Upper lobe of left lung (tissue), 6 donors: Measurements from ENCODE around the gene CISH. TPM values are rescaled to one million over a fixed set of nuclear protein-coding genes. Genes with fewer than 3 reads are reported as not detected.

Source experiments
- ATAC-seq, 2 donors: fragments of 200-7000 bp; cut with Tn5 transposase; one replicate each; pipeline ENCODE4 v1.9.1; 2022; ENCODE audit warnings: mild to moderate bottlenecking in 2 of 2, moderate library complexity in 2 of 2; ENCODE audit not compliant: low FRiP score in 2 of 2
- DNase-seq, 2 donors: peaks; one replicate each; pipeline ENCODE4 v3.0.0-alpha.2; 2019 to 2020
- H3K27ac ChIP-seq, 4 donors: fragments of 200-600 bp; sonication (generic); one replicate each; pipeline ENCODE4 v1.5.1; 2016 to 2019
- H3K27me3 ChIP-seq, 4 donors: fragments of 200-600 bp; sonication (generic); one replicate each; pipeline ENCODE4 v1.5.1; 2017 to 2019
- H3K36me3 ChIP-seq, 4 donors: fragments of 200-600 bp; sonication (generic); one replicate each; pipeline ENCODE4 v1.5.1; 2016 to 2019
- H3K4me1 ChIP-seq, 4 donors: fragments of 200-600 bp; sonication (generic); one replicate each; pipeline ENCODE4 v1.5.1; 2018 to 2019
- H3K4me3 ChIP-seq, 4 donors: fragments of 200-600 bp; sonication (generic); one replicate each; pipeline ENCODE4 v1.5.1; 2017 to 2019; ENCODE audit warnings: mild to moderate bottlenecking in 2 of 4, moderate library complexity in 1 of 4
- H3K9me3 ChIP-seq, 4 donors: fragments of 200-600 bp; sonication (generic); one replicate each; pipeline ENCODE4 v1.5.1; 2018 to 2019
- CTCF ChIP-seq, 6 experiments: fragments of 450-650 bp in 4 of 6; fragments of 200-600 bp in 2 of 6; sonication (generic) in 2 of 6; IDR thresholded peaks; one replicate each; pipeline ENCODE4 v1.5.1; 2016 to 2019; ENCODE audit warnings: antibody characterized with exemption in 6 of 6
- EP300 ChIP-seq, 4 donors: sonication (generic); formaldehyde crosslinking; IDR thresholded peaks; one replicate each; pipeline ENCODE4 v1.5.1; 2017; ENCODE audit warnings: antibody characterized with exemption in 4 of 4, control low read depth in 2 of 4
- POLR2A ChIP-seq, 4 donors: fragments of 450-650 bp; IDR thresholded peaks; one replicate each; pipeline ENCODE4 v1.5.1; 2016 to 2017; ENCODE audit warnings: antibody characterized with exemption in 4 of 4, mild to moderate bottlenecking in 2 of 4
- POLR2AphosphoS5 ChIP-seq, 2 donors: sonication (generic); formaldehyde crosslinking; IDR thresholded peaks; one replicate each; pipeline ENCODE4 v1.5.1; 2017; ENCODE audit warnings: antibody characterized with exemption in 2 of 2
- WGBS, 2 donors: methylation state at CpG; one replicate each; pipeline ENCODE4 v1.1.5; 2017 to 2018; 5-methylcytosine and 5-hydroxymethylcytosine counted together
- total RNA-seq, 6 donors: library from RNA; depleted of rRNA in 4 of 6; stranded (reverse); fragments of >200 nt in 4 of 6; gene quantifications; one replicate each; pipeline versions ENCODE4 v1.1.0 to v1.2.1, GENCODE V29; 2016 to 2021
- donor health status: DM: no; HTN: no; CAD: no; lungs with moderate emphysema.
- donor health status: DM: no; HTN: yes; CAD: no; lungs with severe emphysema.

The CISH gene
- total RNA-seq, 6 donors from 2014 or later = 35.8 to 66.9 (median 43.1) TPM

GRCh38 chr3:50653937-50654595 is 42.5 kb upstream of the CISH start:
- WGBS, 2 donors = 55 to 70% methylated on average over 3 of the region's 3 CpGs
- H3K4me3 ChIP-seq = no peak overlapping the region
- no peak for ATAC-seq

GRCh38 chr3:50652709-50653108 is 41.1 kb upstream of the CISH start:
- no peaks in the 10 kb centered on the region for H3K27me3 ChIP-seq
- ATAC-seq (peak in 1 of 2 donors; percentile 34), DNase-seq (peak in 1 of 2 donors; percentile 65)
- H3K36me3 ChIP-seq = peaks cover 0 to 13% (median 10%) of the 10 kb centered on the region in 4 donors
- H3K9me3 ChIP-seq = no peaks in the 10 kb centered on the region
- 75 to 100% methylated on average over 1 to 2 of the region's 2 CpGs for WGBS, 2 donors
- H3K4me3 ChIP-seq = no peak overlapping the region
- TF ChIP-seq CTCF (IDR thresholded peaks at IDR 0.05) (peak in 5 of 6 experiments; percentile 29 to 68 (median 53)), EP300 (IDR thresholded peaks at IDR 0.05) (no peak)
- no peak overlapping the region for H3K27ac ChIP-seq
- no peaks in the 10 kb centered on the region for H3K4me1 ChIP-seq

More at GRCh38 chr3:50653937-50654595, 42.5 kb upstream of the CISH start:
- no peak for DNase-seq
- H3K36me3 ChIP-seq = no peaks in the 10 kb centered on the region
- H3K4me1 ChIP-seq = no peaks in the 10 kb centered on the region
- H3K9me3 ChIP-seq = no peaks in the 10 kb centered on the region
- no peak overlapping the region for H3K27ac ChIP-seq
- TF ChIP-seq POLR2A (IDR thresholded peaks at IDR 0.05) = no peak
- H3K27me3 ChIP-seq = no peaks in the 10 kb centered on the region

- whole genome bisulfite sequencing, 2 donors = 70 to 84% methylated on average over 4 to 7 of the region's 7 CpGs
- DNase-seq (no peak), ATAC-seq (no peak)
- no peaks in the 10 kb centered on the region for H3K4me1 ChIP-seq
- no peaks in the 10 kb centered on the region for H3K9me3 ChIP-seq
- H3K36me3 ChIP-seq = peaks cover 0 to 20% (median 16%) of the 10 kb centered on the region in 4 donors
- H3K27ac ChIP-seq = no peak overlapping the region
- no peaks in the 10 kb centered on the region for H3K27me3 ChIP-seq
- no peak for TF ChIP-seq POLR2A (IDR thresholded peaks at IDR 0.05)
- TF ChIP-seq POLR2AphosphoS5 (IDR thresholded peaks at IDR 0.05) = no peak
- TF ChIP-seq CTCF (IDR thresholded peaks at IDR 0.05) = no peak
- no peak for TF ChIP-seq EP300 (IDR thresholded peaks at IDR 0.05)
- H3K4me3 ChIP-seq = no peak overlapping the region
Measured at GRCh38 chr3:50651920-50652529, 40.5 kb upstream of the CISH start.

- no peak overlapping the region for H3K4me3 ChIP-seq
- 89% methylated on average over 4 to 8 of the region's 8 CpGs for WGBS, 2 donors
- H3K9me3 ChIP-seq = no peaks in the 10 kb centered on the region
- ATAC-seq (no peak), DNase-seq (no peak)
- no peak overlapping the region for H3K27ac ChIP-seq
- peaks cover 0 to 26% (median 22%) of the 10 kb centered on the region in 4 donors for H3K36me3 ChIP-seq
- H3K4me1 ChIP-seq = no peaks in the 10 kb centered on the region
- H3K27me3 ChIP-seq = no peaks in the 10 kb centered on the region
- TF ChIP-seq EP300 (IDR thresholded peaks at IDR 0.05) = no peak
- no peak for TF ChIP-seq POLR2AphosphoS5 (IDR thresholded peaks at IDR 0.05)
- TF ChIP-seq CTCF (IDR thresholded peaks at IDR 0.05) = no peak
- no peak for TF ChIP-seq POLR2A (IDR thresholded peaks at IDR 0.05)
Measured at GRCh38 chr3:50651445-50651844, 39.9 kb upstream of the CISH start.

- H3K4me3 ChIP-seq = no peak overlapping the region
- H3K9me3 ChIP-seq = no peaks in the 10 kb centered on the region
- no peak overlapping the region for H3K27ac ChIP-seq
- H3K4me1 ChIP-seq = no peaks in the 10 kb centered on the region
- DNase-seq = no peak
- ATAC-seq = no peak
- 88 to 90% methylated on average over 1 of the region's 1 CpG for WGBS, 2 donors
- H3K27me3 ChIP-seq = no peaks in the 10 kb centered on the region
- TF ChIP-seq POLR2A (IDR thresholded peaks at IDR 0.05) = no peak
- no peak for TF ChIP-seq POLR2AphosphoS5 (IDR thresholded peaks at IDR 0.05)
- no peak for TF ChIP-seq EP300 (IDR thresholded peaks at IDR 0.05)
- TF ChIP-seq CTCF (IDR thresholded peaks at IDR 0.05) = no peak
- peaks cover 5 to 40% (median 34%) of the 10 kb centered on the region in 4 donors for H3K36me3 ChIP-seq
Measured at GRCh38 chr3:50650018-50650417, 38.4 kb upstream of the CISH start.
